NCI-H1694 (cell line): Measurements from ENCODE around the gene GPR26.
A peak's percentile ranks its signal among the peaks of the same experiment; 100 is the strongest.

Source experiments
- DNase-seq: peaks from one replicate; lab custom pipeline; 2025; lab: John Stamatoyannopoulos, UW

GPR26 gene

GRCh38 chr10:123666318-123667236, at the start of gene GPR26:
GPR26 (plus strand) TSS chr10:123666355; CDS start chr10:123666408, 53 bp downstream.
- no peak for DNase-seq

GRCh38 chr10:123618224-123618623, 47.9 kb upstream of the GPR26 start:
- DNase-seq, result no peak

- no peak for DNase-seq
These were observed 46.9 kb upstream of the GPR26 start for GRCh38 chr10:123619067-123619855.

GRCh38 chr10:123620621-123621020, 45.5 kb upstream of the GPR26 start:
- no peak for DNase-seq

- DNase-seq, result no peak
These were observed 44.7 kb upstream of the GPR26 start for GRCh38 chr10:123621492-123621891.

GRCh38 chr10:123621916-123622315, 44.2 kb upstream of the GPR26 start:
- no peak for DNase-seq

- DNase-seq, result peak; percentile 35
These were observed 43.8 kb upstream of the GPR26 start for GRCh38 chr10:123622381-123622780.

- DNase-seq, result no peak
These were observed 42.1 kb upstream of the GPR26 start for GRCh38 chr10:123624086-123624485.

- no peak for DNase-seq
These were observed 33.0 kb upstream of the GPR26 start for GRCh38 chr10:123633106-123633505.

- no peak for DNase-seq
These were observed 32.5 kb upstream of the GPR26 start for GRCh38 chr10:123633636-123634035.

- DNase-seq, result no peak
These were observed 31.9 kb upstream of the GPR26 start for GRCh38 chr10:123634221-123634620.

GRCh38 chr10:123635131-123635530, 31.0 kb upstream of the GPR26 start:
- no peak for DNase-seq

- DNase-seq, result no peak
These were observed 30.4 kb upstream of the GPR26 start for GRCh38 chr10:123635745-123636144.

- DNase-seq, result no peak
These were observed 29.4 kb upstream of the GPR26 start for GRCh38 chr10:123636598-123637325.

GRCh38 chr10:123637326-123637880, 28.8 kb upstream of the GPR26 start:
- no peak for DNase-seq

- DNase-seq, result no peak
These were observed 27.0 kb upstream of the GPR26 start for GRCh38 chr10:123639131-123639530.

- no peak for DNase-seq
These were observed 26.1 kb upstream of the GPR26 start for GRCh38 chr10:123640016-123640535.

GRCh38 chr10:123642293-123642692, 23.9 kb upstream of the GPR26 start:
- peak; percentile 25 for DNase-seq

GRCh38 chr10:123642697-123643096, 23.5 kb upstream of the GPR26 start:
- no peak for DNase-seq

GRCh38 chr10:123643315-123643714, 22.8 kb upstream of the GPR26 start:
- no peak for DNase-seq

GRCh38 chr10:123645016-123645415, 21.1 kb upstream of the GPR26 start:
- DNase-seq, result no peak

- no peak for DNase-seq
These were observed 20.5 kb upstream of the GPR26 start for GRCh38 chr10:123645615-123646014.
